ENCODE results near the gene MAX.

DNA sequence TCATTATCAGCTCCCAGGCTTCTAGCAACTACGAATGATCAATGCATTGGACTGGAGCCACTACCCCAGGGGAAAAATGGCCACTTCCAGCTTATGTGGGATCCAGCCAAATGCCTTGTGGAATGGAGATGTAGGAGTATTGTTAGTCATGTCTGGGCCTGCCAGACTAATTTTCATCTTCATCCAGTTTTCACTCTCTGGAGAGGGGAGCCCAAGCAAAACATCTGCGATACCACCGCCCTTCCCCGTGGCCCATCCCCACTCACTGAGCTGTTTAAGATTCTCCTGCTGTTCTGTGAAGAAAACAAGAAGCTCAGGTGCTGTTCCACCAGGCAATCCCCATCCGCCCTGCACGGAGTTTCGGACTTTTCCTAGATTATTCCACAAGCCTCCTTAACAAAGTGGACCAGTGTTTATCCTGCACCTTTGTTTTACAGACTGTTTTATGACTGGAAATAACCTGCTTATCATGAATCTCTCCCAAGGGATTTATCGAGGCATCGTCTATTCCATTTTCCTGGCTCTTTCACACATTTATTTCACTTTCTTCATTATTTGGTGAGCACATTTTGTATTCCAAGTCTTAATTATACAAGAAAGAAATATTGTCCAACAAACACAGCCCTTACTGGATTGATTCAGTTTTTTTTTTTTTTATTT is 35.5 kb upstream of the MAX start:
- TF ChIP-seq, protein P1, sequence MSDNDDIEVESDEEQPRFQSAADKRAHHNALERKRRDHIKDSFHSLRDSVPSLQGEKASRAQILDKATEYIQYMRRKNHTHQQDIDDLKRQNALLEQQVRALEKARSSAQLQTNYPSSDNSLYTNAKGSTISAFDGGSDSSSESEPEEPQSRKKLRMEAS (IDR thresholded peaks at IDR 0.05) = no peak
- TF ChIP-seq POLR2AphosphoS5 (IDR thresholded peaks at IDR 0.05; ENCODE audit: low read depth, low read length) (no peak), TAF1 (IDR thresholded peaks at IDR 0.05; ENCODE audit: low read depth, low read length) (no peak), GABPA (IDR thresholded peaks at IDR 0.05; ENCODE audit: borderline replicate concordance, insufficient read depth, low read length) (no peak), CHD2 (IDR thresholded peaks at IDR 0.05; ENCODE audit: low read length) (no peak), RAD21 (IDR thresholded peaks at IDR 0.05 in 1 of 2, conservative IDR thresholded peaks at IDR 0.05 in 1 of 2; ENCODE audit: low read depth in 2 of 2, low read length in 2 of 2) (no peak)
- TF ChIP-seq, protein P2, sequence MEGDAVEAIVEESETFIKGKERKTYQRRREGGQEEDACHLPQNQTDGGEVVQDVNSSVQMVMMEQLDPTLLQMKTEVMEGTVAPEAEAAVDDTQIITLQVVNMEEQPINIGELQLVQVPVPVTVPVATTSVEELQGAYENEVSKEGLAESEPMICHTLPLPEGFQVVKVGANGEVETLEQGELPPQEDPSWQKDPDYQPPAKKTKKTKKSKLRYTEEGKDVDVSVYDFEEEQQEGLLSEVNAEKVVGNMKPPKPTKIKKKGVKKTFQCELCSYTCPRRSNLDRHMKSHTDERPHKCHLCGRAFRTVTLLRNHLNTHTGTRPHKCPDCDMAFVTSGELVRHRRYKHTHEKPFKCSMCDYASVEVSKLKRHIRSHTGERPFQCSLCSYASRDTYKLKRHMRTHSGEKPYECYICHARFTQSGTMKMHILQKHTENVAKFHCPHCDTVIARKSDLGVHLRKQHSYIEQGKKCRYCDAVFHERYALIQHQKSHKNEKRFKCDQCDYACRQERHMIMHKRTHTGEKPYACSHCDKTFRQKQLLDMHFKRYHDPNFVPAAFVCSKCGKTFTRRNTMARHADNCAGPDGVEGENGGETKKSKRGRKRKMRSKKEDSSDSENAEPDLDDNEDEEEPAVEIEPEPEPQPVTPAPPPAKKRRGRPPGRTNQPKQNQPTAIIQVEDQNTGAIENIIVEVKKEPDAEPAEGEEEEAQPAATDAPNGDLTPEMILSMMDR (IDR thresholded peaks at IDR 0.05; ENCODE audit: control extremely low read depth in 1 of 3, insufficient read depth in 1 of 3, low read depth in 1 of 3, low read length in 3 of 3) = no peak
- TF ChIP-seq, protein P3, sequence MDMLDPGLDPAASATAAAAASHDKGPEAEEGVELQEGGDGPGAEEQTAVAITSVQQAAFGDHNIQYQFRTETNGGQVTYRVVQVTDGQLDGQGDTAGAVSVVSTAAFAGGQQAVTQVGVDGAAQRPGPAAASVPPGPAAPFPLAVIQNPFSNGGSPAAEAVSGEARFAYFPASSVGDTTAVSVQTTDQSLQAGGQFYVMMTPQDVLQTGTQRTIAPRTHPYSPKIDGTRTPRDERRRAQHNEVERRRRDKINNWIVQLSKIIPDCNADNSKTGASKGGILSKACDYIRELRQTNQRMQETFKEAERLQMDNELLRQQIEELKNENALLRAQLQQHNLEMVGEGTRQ (IDR thresholded peaks at IDR 0.05; ENCODE audit: low read length) = no peak
- TF ChIP-seq, protein P4, sequence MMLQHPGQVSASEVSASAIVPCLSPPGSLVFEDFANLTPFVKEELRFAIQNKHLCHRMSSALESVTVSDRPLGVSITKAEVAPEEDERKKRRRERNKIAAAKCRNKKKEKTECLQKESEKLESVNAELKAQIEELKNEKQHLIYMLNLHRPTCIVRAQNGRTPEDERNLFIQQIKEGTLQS (IDR thresholded peaks at IDR 0.05; ENCODE audit: insufficient read depth, low read depth, low read length) = no peak
